AG08396 (cell line): Measurements from ENCODE around the gene ASB8.
"Not testable (repeated sequence)": the region's sequence is repeated elsewhere in the genome, so short reads cannot be mapped to it uniquely, and the experiment has no call there.

Experiments
- DNase-seq: peaks from one replicate; pipeline ENCODE4 v3.0.0; 2012; ENCODE audit warnings: low spot score, mixed read lengths

The ASB8 gene

GRCh38 chr12:48183091-48183875 lies 26.0 kb upstream of the ASB8 start, which contains the start of gene CCDC184:
TSS of gene CCDC184 (plus strand) at chr12:48183644. CDS start at chr12:48184123, 479 bp downstream.
- peak; percentile 86 for DNase-seq

DNA sequence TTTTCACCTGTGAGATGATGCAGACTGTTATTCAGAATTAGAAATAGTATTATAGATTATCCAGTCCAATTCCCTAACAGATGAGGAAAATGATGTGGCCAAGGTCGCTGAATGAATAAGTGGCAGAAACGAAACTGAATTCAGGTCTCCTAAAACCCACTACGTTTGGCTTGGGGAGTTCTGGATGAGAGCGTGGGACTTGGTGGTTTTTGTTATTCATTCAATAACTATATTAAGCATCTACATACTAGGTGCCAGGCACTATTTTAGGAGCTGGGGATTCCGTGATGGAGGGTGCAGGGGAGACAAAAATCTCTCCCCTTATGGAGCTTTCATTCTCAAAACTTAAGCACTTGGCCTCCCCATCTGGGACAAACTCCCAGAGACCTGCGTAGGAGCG lies 25.3 kb upstream of the ASB8 start:
- DNase-seq = no peak

DNA sequence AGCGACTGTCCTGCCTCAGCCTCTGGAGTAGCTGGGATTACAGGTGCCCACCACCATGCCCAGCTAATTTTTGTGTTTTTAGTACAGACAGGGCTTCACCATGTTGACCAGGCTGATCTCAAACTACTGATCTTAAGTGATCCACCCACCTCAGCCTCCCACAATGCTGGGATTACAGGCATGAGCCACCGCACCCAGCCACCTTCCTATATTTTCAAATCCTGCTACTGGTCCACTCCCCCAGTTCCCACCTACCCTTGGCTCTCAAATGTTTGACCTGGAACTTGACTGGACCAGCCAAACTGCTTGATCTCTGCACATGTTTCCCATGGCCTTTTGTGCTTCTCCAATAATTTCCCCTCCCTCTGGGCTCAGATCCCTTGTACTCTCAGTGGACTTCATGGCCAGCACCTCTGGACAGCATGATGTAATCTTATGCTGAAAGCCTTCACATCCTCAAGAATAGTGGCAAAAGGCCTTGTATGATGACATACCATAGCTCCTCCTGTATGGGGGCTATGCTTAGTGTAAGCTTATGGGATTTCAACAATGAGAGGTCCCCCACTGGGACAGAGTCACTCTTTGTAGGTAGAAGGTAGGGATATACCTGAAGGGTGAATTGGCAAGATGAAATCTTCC lies 23.7 kb upstream of the ASB8 start:
- no peak for DNase-seq

GRCh38 chr12:48180424-48180823 lies 23.1 kb upstream of the ASB8 start:
- DNase-seq = no peak

- DNase-seq = no peak
Observed at GRCh38 chr12:48179466-48179865, 22.2 kb upstream of the ASB8 start.

DNA sequence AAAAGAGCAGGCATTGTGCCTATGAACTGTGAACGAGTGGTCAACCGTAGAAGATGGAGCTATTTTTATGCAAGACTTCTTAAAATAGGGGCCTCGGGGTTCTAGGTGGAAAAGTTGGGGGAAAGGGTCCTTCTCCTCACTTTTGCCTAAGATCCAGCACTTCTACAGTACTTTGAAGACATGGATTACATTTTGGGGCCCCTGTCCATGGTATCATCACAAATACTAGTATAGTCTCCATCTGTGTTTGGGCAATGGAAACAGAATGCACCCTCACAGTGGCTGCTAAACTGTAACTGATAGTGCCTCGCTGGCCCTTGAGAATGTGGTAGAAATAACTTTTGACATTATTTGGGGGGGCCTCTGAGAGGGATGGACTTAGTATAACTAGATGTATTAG lies 20.7 kb upstream of the ASB8 start:
- no peak for DNase-seq

DNA sequence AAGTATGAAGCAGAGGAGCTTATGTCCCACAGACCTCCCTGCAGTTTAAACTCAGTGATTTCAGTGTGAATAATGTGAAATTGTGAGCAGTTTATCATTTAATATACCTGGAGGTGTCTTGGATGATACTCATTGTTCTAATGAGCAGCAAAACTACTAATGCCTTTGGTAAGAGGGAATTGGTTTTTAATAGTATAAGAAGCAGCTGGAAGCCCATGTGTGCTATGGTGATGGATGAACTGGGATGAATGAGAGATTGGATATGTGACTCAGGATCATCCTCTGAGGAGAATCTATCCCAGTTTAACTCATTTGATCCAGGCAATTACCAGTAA lies 19.1 kb upstream of the ASB8 start:
- DNase-seq = no peak

DNA sequence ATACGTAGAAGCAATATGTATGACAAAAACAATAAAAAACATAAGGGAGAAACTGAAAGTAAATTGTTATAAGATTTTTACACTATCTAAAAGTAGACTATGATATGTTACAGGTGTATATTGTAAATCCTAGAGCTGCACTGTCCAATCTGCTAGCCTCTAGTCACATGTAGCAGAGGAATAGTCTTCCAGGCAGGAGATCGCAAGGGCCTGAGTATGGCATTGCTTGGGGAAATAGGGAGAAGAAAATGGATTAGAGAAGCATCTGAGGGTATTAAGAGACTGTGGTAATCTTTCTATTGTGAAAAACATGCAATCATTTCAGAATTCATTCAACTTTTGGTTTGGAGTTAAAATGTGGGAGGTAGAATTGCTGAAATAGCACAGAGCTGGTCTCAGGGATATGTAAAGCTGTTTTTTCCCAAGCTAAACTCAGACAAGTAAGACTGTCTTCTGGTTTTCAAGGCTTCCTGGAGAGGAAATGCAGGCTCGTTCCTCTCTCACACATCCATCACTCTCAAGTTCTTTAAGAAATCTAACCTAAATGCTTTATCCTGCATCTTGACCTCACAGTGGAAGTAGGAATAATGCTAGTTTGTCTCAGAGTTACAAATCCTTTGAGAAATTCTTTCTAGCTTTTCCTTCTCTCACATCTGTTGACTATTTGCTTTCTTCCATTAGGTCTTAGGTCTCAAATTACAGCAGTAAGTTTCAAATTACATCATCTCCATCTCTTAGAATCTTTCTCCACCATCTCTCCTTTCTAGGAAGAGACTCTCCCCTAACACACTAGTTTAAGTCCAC lies 18.5 kb upstream of the ASB8 start:
- DNase-seq = no peak

DNA sequence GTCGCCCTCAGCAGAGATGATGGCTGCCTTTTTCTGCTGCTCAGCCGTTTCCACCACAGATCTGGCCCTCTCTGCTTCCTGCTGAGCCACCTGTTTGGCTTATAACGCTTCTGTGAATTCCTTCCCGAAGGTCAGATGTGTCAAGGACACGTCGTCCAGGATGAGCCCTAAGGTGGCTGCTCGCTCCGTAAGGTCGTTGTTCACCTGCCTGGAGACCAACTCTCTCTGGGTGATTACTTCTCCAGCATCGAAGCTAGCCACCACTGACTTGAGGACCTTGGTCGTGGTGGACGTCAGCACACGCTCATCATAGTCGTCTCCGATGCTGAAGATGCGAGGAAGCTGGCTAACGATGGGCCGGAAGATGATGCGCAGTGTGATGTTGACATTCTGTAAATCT lies 11.7 kb upstream of the ASB8 start:
- no peak for DNase-seq

GRCh38 chr12:48165089-48165981 lies 8.0 kb upstream of the ASB8 start:
- peak; percentile 50 for DNase-seq

GRCh38 chr12:48164451-48164850 lies 7.1 kb upstream of the ASB8 start:
- DNase-seq = no peak

- no peak for DNase-seq
Observed at GRCh38 chr12:48163150-48163747, 5.9 kb upstream of the ASB8 start.

GRCh38 chr12:48160807-48161206 lies 3.5 kb upstream of the ASB8 start:
- no peak for DNase-seq

GRCh38 chr12:48160046-48160445 lies 2.7 kb upstream of the ASB8 start:
- DNase-seq = no peak

GRCh38 chr12:48157889-48158370 lies 615 bp upstream of the ASB8 start:
- no peak for DNase-seq

GRCh38 chr12:48156652-48157017 lies 680 bp downstream of the ASB8 start:
- DNase-seq = peak; percentile 13

- DNase-seq = not testable (repeated sequence)
Observed at GRCh38 chr12:48155786-48156185, 1.5 kb downstream of the ASB8 start.

- DNase-seq = no peak
Observed at GRCh38 chr12:48151103-48151771, 6.1 kb downstream of the ASB8 start.

- no peak for DNase-seq
Observed at GRCh38 chr12:48145981-48146380, 11.3 kb downstream of the ASB8 start.

DNA sequence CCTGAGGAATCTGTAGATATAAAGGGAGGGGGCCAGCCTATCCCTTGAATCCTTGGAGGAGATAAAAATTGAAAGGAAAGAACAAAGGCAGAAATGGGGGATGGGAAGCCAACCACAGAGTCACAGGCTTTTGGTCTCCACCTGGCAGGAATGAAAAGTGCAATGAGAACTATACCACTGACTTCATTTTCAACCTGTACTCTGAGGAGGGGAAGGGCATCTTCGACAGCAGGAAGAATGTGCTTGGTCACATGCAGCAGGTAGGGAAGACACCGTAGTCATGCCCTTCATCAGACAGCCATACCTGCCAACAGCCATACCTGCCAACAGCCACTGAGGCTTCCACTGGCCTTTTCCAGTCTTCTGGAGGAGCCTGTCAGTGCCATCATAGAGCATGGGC lies 13.4 kb downstream of the ASB8 start:
- DNase-seq = no peak
